D341Med (cell line): ENCODE results near the gene PEAK1.
"Not testable (repeated sequence)": the region's sequence is repeated elsewhere in the genome, so short reads cannot be mapped to it uniquely, and the experiment has no call there.

Source experiments
- DNase-seq: peaks from one replicate; pipeline ENCODE4 v3.0.0; 2012; ENCODE audit warnings: low spot score

The PEAK1 gene

GRCh38 chr15:77221708-77222107, 198.2 kb downstream of the PEAK1 start:
- no peak for DNase-seq

- no peak for DNase-seq
Observed at GRCh38 chr15:77221174-77221573, 198.7 kb downstream of the PEAK1 start.

- DNase-seq = no peak
Observed at GRCh38 chr15:77219841-77220240, 200.1 kb downstream of the PEAK1 start.

DNA sequence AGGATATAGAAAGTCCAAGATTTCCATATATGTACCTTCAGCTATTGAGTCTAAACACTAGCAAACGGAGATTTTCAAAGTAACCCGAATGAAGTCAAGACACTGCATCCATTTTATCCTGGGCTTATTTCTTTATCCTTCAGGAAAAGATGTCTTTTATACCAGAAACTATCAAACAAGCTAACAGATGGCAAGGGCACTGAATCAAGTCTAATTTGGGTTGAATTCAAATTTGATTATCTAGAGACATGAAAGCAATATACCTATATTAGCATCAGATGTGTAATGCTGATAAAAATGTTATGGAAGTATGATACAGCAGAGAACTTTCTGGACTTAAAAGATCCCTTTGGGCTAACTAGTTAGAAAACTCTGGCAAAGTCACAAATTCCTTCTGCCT, 210.7 kb downstream of the PEAK1 start:
- no peak for DNase-seq

DNA sequence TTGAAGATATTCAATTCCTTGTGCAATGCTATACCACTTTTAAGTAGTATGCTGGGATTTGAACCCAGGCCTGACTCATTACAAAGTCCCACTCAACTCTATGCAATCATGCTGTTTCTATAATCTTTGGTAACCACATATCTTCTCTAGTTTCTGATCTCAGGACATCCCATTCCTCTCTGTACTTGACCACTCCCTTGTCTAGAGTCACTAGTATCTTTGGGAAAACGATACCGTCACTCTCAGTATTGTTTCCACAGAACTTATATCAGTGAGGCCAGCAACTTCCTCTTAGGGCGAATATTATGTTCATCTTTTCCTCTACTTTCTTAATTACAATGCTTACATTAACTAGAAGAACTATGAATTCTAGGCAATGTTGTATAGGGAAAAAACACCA, 211.7 kb downstream of the PEAK1 start:
- no peak for DNase-seq

DNA sequence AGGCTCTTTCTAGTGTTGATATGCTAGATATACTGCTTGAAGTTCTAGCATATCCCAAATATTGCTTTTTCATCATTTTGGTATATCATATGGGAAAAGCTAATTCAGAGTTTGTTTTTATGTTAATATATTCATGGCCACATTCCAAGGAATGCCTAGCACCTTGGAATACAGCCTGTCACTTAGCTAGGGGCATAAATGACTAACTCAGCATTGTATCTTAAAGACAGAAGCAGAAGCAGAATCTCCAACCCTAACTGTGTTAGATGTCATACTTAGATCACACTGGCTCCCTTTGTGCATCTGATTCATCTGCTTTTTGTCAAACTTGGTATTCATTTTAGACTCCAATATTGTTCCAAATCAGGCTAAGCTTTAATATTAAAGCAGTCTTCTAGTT, 218.2 kb downstream of the PEAK1 start:
- no peak for DNase-seq

DNA sequence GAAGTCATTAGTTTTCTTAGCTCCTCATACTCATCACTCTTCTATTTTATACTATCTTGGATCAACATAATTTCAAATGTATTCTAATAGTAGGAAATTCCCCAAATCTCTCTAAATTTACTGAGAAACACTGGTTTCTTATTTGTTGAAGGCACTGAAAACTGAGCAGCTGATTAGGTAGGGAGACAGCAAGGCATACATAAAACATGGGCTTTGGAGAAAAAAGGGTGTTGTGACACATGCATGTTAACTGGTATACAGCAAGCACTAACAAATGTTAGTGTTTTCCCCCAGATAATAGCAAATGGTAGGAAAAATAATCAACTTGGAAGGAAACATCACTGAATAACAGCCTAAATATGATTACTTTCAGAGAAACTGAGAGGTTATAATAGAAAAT, 223.5 kb downstream of the PEAK1 start:
- DNase-seq = no peak

DNA sequence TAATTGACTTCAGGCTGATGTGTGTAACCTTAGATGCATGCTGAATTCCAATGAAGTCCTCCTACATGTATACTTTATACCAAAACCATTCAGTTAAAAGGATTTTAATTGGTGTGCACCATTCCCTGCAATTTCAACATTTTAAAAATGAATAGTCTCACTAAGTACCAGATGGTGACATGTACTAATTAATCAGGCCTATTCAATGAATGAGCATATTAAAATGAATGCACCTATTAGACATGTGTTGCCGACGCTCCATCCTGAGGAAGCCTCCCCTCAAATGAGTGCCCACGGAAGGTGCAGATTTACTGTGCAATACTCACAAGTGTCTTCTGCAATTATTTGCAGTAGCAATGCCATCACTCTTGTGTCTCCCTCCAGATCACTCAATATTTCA, 224.3 kb downstream of the PEAK1 start:
- no peak for DNase-seq

DNA sequence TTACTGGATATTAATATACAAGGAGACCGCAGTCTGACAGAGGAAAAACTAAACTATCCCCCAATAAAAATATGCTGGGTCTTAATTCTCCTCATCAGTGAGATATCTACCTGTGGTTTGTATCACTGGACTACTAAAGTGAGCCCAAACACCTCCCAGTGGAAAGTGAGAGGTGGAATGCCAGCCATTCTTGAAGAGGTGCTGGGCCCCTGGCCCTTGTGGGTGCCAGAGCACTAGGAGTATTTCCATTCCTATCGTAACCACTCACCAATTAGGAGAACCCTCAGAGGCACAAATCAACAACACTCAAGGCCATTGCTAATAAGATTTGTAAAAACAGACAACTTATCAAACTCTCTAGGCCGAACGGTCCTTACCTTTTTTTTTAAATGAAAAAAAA, 227.5 kb downstream of the PEAK1 start:
- DNase-seq = no peak

- DNase-seq = no peak
Observed at GRCh38 chr15:77191230-77191834, 228.6 kb downstream of the PEAK1 start.

GRCh38 chr15:77187751-77188464, 232.0 kb downstream of the PEAK1 start:
- DNase-seq = no peak

- DNase-seq = peak; percentile 46
Observed at GRCh38 chr15:77186594-77187011, 233.3 kb downstream of the PEAK1 start.

- no peak for DNase-seq
Observed at GRCh38 chr15:77185242-77185785, 234.6 kb downstream of the PEAK1 start.

GRCh38 chr15:77184352-77184751, 235.6 kb downstream of the PEAK1 start:
- DNase-seq = not testable (repeated sequence)

DNA sequence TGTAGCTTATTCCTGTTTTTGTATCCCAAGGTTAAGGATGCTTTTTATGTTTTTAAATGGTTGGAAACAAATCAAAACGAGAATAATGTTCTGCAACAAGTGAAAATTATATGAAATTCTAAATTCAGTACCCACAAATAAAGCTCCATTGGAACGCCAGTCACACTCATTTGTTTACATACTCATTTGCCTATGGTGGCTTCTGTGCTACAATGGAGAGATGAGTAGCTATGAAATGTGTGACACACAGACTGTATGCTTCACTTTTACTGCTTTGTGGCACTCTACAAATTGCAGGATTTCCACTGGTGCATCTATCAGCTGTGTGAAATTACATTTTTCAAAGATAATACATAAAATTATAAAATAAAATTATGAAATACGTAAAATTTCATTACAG, 236.8 kb downstream of the PEAK1 start:
- DNase-seq = no peak

GRCh38 chr15:77181305-77182074, 238.4 kb downstream of the PEAK1 start:
- no peak for DNase-seq

DNA sequence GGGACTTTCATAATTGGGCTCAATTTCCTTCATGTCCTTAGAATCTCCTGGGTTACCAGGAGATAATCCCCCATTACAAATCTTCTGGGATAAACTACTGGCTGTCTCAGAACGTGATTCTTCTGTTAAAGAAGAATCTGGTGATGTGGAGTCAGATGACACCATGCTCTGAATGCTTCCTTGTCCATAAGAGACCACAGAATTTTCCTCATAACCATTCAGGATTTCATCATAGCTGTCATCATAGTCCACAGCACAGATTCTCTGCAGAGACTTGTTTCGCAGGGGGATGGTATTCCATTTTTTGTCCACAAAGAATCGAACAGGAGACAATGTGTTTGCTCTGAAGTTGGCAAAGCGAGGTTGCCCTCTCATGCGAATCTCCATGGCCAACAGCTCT, 239.1 kb downstream of the PEAK1 start:
- no peak for DNase-seq

DNA sequence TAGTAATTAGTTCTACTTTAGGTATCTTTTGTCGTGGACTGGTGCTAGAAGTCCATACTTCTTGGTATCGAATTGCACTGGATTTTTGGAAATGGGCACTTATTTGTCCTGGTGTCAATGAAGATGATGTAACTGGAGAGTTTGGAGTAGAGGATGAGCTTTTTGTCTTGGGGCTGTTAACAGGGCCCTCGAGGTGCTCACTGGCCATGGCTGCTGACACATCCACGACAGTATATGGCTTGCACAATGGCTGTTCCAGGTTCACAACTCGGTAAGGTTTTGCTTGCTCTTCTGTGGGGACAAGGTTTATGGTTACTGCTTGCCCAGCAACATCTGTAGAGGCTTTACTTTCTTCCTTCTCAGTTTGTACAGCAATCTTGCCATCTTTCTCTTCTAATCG, 239.6 kb downstream of the PEAK1 start:
- no peak for DNase-seq

GRCh38 chr15:77179541-77179998, 240.3 kb downstream of the PEAK1 start:
- no peak for DNase-seq

DNA sequence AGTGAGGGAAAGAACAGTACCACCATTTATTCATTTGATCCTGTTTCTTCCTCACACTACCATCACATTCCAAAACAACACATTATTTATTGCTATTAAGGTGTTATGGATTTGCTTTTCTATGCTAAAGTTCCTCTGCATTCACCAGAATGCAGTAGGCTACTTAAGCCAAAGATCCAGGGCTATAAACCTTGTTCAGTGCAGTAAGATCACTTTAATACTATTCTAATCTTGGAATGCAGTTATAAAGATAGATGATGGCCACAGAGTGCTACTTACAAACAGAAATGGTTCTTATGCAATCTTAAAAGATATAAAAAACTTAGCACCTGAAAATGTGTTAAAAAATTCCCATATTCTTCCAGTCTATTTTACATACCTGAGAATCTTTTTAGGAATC, 241.5 kb downstream of the PEAK1 start:
- DNase-seq = no peak

DNA sequence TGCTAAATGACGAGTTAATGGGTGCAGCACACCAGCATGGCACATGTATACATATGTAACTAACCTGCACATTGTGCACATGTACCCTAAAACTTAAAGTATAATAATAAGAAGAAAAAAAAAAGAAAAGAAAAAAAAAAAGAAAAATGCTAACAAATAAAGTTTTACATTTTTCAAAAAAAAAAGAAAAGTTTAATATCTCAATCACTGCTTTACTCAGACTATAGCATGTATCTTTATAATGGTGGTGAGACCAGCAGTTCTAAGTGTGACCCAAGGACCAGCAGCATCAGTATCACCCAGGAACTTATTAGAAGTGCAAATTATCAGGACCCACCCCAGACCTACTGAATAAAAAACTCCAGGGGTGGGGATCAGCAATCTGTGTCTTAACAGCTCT, 243.8 kb downstream of the PEAK1 start:
- not testable (repeated sequence) for DNase-seq

DNA sequence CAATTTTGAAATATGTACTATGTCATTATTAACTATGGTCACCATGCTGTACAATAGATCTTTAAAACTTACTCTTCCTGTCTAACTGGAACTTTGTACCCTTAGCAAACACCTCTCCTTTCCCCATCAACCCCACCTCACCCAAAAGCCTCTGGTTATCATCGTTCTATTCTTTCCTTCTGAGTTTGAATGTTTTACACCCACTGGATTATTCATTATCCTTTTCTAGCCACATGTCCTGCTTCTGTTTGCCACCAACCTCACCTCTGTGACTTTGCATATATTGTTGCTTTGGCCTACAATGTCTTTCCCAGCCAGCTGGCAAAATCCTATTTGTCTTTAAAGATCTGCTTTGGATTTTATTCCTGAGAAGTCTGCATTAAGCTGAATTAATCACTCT, 246.4 kb downstream of the PEAK1 start:
- no peak for DNase-seq
